ENCODE data around the gene INHBB.
"Not testable (repeated sequence)": the region's sequence is repeated elsewhere in the genome, so short reads cannot be mapped to it uniquely, and the experiment has no call there.

INHBB gene

GRCh38 chr2:120346026-120346666, at the start of gene INHBB:
Gene INHBB, plus strand, starts transcription at chr2:120346136. Its CDS starts 53 bp downstream, at chr2:120346189.
- no peak for DNase-seq

DNA sequence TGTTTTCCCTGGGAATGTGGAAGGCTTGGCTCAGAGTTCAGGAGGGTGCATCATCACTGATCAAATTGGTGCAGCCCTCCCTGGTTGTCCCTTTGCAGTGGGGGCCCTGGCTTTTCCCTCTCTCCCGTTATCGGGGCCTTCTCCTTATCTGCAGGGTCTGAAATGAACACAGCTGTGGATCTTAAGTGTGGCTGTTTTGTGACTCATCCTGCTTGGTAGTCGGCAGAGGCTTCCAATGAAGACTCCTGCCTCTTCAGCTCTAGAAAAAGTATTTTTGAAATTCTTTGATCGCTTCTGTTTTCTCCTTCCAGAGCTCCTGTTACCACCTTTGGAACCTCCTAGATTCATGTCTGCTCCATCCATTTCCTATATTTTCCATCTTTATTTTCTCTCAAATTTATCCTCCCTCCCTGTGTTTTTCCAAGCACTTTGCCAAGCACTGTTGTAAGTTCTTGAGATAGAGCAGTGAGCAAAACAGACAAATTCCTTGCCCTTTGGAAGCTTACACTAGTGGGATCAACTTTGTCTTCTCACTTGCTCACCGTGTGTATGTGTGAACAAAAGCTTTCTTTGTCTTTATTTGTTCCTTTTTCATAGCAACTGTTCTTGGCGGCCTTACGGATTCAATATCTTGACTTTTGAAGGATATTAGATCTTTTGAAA, 47.6 kb upstream of the INHBB start:
- no peak for DNase-seq

GRCh38 chr2:120299004-120299403, 46.9 kb upstream of the INHBB start:
- no peak for DNase-seq

GRCh38 chr2:120299561-120299960, 46.4 kb upstream of the INHBB start:
- no peak for DNase-seq

GRCh38 chr2:120300385-120300784, 45.6 kb upstream of the INHBB start:
- no peak for DNase-seq

DNA sequence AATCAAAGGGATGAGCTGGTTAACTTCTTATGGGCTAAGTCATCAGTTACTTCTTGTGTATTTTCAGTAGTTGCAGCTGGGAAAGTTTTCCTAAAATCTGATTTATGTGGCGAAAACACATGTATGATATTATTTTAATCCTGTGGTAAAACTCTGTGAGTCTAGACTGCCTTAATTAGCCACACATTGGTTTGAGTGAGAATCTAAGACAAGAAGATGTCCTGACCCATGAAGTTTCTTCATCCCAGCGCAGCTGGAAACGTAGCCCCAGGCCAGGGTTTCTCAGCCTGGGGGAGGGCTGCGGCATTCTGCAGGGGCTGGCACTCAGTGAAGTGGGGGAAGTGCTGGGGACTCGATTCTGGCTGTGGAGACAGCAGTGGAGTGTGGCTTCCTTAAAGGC, 44.7 kb upstream of the INHBB start:
- DNase-seq, result no peak

DNA sequence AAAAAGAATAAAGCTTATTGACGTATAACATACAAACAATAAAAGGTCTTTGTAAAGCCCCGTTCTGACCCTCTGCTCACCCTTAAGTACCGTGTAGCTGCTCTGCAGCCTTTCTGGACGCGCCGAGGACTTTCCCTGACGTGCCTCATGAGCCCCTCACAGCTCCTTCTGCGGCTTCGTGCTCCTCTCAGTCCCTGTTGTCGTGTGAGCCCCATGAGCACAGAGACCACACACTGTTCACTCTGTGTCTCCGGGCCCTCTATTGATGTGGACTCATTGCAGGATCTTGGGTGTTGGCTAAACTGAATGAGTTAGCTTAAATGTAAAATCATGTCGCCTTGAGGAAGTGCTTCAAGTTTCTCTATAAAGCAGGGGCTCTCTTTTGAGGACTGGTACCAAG, 43.6 kb upstream of the INHBB start:
- DNase-seq, result no peak

DNA sequence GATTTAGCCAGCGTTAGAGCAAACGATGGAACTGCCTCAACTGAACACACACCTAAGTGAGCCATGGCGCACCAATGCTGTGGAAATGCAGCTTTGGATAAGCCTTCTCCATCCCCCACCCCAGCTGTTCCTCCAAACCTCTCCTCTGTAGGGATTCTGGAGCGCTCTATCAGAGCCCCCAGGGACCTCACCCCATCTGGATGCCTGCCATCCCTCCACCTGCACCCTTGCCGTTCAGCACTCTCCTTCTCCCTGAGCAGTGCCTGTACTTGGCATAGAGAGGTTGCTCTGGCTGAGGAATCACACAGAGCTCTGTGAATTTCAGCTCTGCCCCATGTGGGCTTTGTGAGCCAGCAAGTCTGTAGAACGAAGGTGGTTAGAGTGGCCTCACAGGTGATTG, 42.8 kb upstream of the INHBB start:
- no peak for DNase-seq

- no peak for DNase-seq
Observed at GRCh38 chr2:120305296-120305695, 40.6 kb upstream of the INHBB start.

GRCh38 chr2:120305937-120306490, 39.9 kb upstream of the INHBB start:
- DNase-seq, result no peak

DNA sequence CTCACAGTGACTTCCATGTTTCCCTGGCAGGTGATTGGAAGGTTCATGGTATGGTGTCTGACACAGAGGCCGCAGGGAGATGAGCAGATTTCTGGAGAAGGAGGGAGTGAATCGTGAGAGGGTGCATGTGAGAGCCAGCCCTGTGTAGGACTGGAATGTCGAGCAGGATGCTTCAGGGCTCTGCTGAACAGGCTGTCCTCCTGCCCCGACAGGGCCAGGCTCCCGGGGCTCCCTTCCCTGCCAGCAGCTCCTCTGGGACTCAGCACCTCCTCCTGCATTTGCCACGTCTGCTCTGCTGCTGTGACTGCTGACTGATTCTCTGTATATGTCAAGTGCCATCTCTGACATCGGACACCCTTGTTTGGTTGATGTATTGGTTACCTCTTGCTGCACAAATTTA, 38.5 kb upstream of the INHBB start:
- DNase-seq, result no peak

DNA sequence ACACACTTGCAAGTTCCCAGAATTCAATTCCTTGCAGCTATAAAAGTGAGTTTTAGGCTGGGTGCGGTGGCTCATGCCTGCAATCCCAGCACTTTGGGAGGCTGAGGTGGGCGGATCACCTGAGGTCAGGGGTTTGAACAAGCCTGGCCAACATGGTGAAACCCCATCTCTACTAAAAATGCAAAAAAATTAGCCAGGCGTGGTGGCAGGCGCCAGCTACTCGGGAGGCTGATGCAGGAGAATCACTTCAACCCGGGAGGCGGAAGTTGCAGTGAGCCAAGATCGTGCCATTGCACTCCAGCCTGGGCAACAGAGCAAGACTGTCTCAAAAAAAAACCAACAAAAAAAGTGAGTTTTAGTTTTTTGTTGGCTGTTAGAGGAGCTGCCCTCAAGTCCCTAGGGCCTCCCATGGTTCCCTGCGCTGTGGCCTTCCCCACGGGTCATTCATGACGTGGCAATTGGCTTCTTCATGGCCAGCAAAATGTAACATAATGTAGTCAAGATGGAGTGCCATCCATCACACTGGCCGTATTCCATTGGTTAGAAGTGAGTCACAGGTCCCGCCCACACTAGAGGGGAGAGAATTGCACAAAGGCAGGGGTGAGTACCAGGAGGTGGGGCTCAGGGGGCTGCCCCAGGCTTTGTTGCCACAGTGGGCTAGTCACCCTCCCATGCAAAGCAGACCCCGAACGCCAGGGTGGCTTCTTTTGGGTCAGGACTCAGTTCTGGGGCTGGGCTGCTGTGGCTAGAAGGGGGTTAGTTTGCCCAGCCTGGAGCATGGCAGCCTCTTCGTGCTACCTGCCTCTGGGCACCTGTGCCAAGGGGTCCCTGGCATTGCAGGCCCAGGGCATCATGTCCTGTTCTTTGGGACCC, 37.7 kb upstream of the INHBB start:
- no peak for DNase-seq

DNA sequence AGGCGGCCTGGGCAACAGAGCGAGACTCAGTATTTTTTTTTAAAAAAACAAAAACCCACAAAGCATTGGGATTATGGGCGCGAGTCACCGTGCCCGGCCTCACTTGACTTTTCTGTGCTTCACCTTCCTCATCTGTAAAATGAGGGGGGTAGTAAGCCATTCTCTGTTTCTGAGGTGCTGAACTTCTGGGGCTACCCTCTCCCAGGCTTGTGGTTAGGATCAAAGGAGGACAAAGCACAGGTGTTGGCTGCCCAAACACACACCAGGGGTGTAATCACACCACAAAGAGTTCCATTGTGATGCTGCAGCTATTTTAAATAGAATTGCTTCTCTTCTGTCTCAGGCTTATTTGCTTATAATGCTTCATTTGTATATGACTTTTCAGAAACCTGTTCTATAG, 35.8 kb upstream of the INHBB start:
- DNase-seq, result no peak

GRCh38 chr2:120310841-120311240, 35.1 kb upstream of the INHBB start:
- not testable (repeated sequence) for DNase-seq

DNA sequence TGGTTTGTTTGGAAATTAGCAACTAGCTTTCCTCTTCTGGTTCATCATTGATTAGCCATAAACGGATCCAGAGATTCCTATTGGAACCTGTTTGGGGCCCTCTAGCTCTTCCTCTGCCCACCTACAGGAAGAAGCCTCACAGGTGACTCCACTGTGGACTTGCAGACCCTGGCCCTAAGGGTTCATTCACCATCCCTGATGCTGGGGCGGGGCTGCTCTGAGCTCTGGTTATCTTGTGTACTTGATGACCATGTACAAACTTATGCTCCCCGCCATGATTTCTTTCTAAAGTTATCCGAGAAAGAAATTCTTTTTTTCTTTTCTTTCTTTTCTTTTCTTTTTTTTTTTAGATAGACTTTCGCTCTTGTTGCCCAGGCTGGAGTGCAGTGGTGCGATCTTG, 33.9 kb upstream of the INHBB start:
- no peak for DNase-seq

DNA sequence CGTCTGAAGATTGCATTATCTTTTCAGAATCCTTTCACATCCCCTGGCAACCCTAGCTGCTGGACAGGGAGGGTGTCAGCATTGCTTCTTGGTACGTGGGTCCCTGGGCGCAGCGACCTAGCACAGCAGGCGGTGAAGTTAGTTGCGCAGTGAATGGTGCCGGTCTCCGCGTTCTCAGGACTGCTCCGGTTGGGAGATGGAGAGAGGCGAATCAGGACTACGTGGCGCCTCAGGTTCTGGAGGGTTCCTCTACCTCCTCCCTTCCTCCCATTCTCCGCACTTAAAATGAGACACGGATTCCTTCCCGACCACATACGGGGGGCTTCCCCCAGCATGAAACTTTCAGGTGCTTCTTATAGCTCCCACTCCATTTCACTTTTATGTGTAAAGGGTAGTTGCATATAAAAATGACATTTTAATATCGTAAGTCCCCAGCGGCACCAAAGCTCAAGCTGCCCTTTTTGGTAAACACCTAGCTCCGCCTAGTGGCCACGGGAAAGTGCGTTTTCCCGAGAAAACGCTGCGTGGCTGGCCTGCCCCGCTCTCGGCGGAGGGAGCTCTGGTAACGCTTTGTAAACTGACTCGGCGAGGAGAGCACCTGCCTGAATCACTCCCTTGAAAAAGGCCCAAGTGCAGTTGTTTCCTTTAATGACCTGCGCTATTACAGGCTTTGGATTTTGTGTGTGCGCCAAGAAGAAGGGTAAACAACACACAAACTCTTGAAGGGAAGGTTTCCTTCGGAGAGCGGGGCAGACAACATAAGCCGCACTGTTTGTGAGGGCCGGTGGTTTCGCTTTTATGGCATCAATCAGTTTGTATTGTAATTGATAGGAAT, 32.9 kb upstream of the INHBB start:
- DNase-seq, result no peak

- DNase-seq, result no peak
Observed at GRCh38 chr2:120313695-120314615, 32.0 kb upstream of the INHBB start.

DNA sequence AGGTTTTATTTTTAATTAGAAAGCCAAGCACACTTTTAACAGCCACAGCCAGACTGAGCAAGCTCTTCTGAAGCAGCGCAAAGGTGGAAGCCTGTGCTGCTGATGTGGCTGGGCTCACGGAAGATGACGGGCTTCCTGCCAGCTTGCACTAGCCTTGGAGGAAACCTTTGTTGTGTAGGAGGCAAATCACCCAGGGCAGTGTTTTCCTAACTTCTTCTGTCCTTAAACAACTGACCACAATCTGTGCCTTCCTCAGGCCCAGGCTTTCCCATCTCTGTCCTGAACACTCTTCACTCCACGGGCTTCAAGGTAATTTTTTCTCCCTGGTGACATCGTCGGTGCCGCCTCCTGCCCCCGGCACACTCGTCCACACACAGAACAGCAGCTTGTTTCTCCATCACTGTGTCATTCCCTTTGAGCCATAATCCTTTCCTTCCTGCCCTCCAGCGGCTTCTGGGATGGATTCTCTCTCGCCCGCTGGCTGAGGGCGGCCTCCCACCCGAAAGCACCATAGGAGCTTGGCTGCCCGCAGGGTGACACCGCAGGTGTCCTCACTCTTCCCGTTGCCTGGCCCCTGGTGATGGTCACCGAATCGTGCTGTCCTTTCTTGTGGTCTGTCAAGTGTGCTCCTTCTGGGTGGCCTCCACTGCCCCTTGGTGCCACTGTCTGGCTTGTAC, 31.1 kb upstream of the INHBB start:
- no peak for DNase-seq

GRCh38 chr2:120315367-120316033, 30.4 kb upstream of the INHBB start:
- no peak for DNase-seq

DNA sequence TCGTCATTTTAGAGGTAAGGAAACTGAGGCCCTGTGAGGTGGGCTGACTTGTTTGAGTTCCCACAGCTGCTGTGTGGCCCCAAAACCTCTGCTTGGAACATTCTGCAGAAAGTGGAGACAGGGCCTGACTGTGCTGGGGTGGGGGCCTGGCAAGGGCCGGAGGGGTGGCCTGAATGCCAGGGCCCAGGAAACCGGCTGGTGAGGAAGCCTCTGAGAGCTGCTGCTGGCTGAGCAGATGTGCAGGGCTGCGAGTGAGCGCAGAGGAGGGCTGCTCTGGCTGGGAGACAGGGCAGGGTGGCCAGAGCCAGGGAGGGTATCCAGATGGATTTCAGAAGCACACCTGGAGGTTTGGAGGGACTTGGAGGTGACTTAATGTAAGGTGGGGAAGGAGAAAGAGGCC, 29.9 kb upstream of the INHBB start:
- no peak for DNase-seq
